SK-N-SH treated with all-trans-retinoic acid at 6 μM for 48 hours (cell line): ENCODE data around the gene CLHC1.

Experiments used
- ATAC-seq: fragments of 200-7000 bp; cut with Tn5 transposase; 3 replicates; pipeline ENCODE4 v1.9.1; 2020; ENCODE audit warnings: mild to moderate bottlenecking, moderate library complexity
- ARNTL ChIP-seq: fragments of 450-650 bp; formaldehyde crosslinking; IDR thresholded peaks from 2 replicates; pipeline ENCODE4 v1.5.0; 2020; ENCODE audit warnings: low read depth, mild to moderate bottlenecking, moderate library complexity, borderline replicate concordance
- BACH2 ChIP-seq: fragments of 250-450 bp; sonication (Bioruptor Pico); IDR thresholded peaks from 2 replicates; pipeline ENCODE4 v1.9.0; 2021; ENCODE audit warnings: mild to moderate bottlenecking, borderline replicate concordance
- CSDC2 ChIP-seq: fragments of 250-450 bp; sonication (Bioruptor Pico); IDR thresholded peaks from 2 replicates; pipeline ENCODE4 v1.5.0; 2020; ENCODE audit warnings: mild to moderate bottlenecking, moderate library complexity
- CSRNP3 ChIP-seq: fragments of 250-450 bp; sonication (Bioruptor Pico); IDR thresholded peaks from 2 replicates; pipeline ENCODE4 v1.5.1; 2021; ENCODE audit warnings: mild to moderate bottlenecking, moderate library complexity
- GLIS3 ChIP-seq: fragments of 250-450 bp; sonication (Bioruptor Pico); IDR thresholded peaks from 2 replicates; pipeline ENCODE4 v1.5.0; 2020; ENCODE audit warnings: mild to moderate bottlenecking, moderate library complexity
- ISL1 ChIP-seq: fragments of 250-450 bp; sonication (Bioruptor Pico); IDR thresholded peaks from 2 replicates; pipeline ENCODE4 v2.1.2; 2022; ENCODE audit warnings: mild to moderate bottlenecking, moderate library complexity
- OSR1 ChIP-seq: fragments of 250-450 bp; sonication (Bioruptor Pico); IDR thresholded peaks from 2 replicates; pipeline ENCODE4 v1.8.0; 2022; ENCODE audit warnings: moderate library complexity, mild to moderate bottlenecking, inconsistent platforms
- POU6F1 ChIP-seq: fragments of 250-450 bp; sonication (Bioruptor Pico); IDR thresholded peaks from 2 replicates; pipeline ENCODE4 v1.8.0; 2021; ENCODE audit warnings: low read depth, mild to moderate bottlenecking, moderate library complexity, borderline replicate concordance
- RARB ChIP-seq: fragments of 250-450 bp; sonication (Bioruptor Pico); IDR thresholded peaks from 2 replicates; pipeline ENCODE4 v1.8.0; 2021; ENCODE audit warnings: mild to moderate bottlenecking, moderate library complexity
- SNAI2 ChIP-seq: fragments of 250-450 bp; sonication (Bioruptor Pico); IDR thresholded peaks from 2 replicates; pipeline ENCODE4 v1.5.0; 2020; ENCODE audit warnings: mild to moderate bottlenecking, moderate library complexity
- TCF4 ChIP-seq: fragments of 250-450 bp; sonication (Bioruptor Pico); IDR thresholded peaks from 2 replicates; pipeline ENCODE4 v1.8.0; 2021; ENCODE audit warnings: mild to moderate bottlenecking, moderate library complexity, borderline replicate concordance
- TOX ChIP-seq: fragments of 250-450 bp; sonication (Bioruptor Pico); IDR thresholded peaks from 2 replicates; pipeline ENCODE4 v1.8.0; 2021; ENCODE audit warnings: mild to moderate bottlenecking, moderate library complexity, borderline replicate concordance
- ZC3H10 ChIP-seq: fragments of 250-450 bp; sonication (Bioruptor Pico); IDR thresholded peaks from 2 replicates; pipeline ENCODE4 v1.5.1; 2021; ENCODE audit warnings: mild to moderate bottlenecking, moderate library complexity
- ZFP30 ChIP-seq: fragments of 450-650 bp; formaldehyde crosslinking; IDR thresholded peaks from 2 replicates; pipeline ENCODE4 v1.5.0; 2022; ENCODE audit warnings: mild to moderate bottlenecking, moderate library complexity
- ZNF565 ChIP-seq: fragments of 450-650 bp; formaldehyde crosslinking; conservative IDR thresholded peaks from 2 replicates; pipeline ENCODE4 v1.5.0; 2020; ENCODE audit warnings: low read depth, mild to moderate bottlenecking, moderate library complexity
- ZNF70 ChIP-seq: fragments of 450-650 bp; formaldehyde crosslinking; IDR thresholded peaks from 2 replicates; pipeline ENCODE4 v1.5.0; 2020; ENCODE audit warnings: mild to moderate bottlenecking, moderate library complexity
- ZNF8 ChIP-seq: fragments of 450-650 bp; formaldehyde crosslinking; IDR thresholded peaks from 2 replicates; pipeline ENCODE4 v1.5.0; 2020; ENCODE audit warnings: mild to moderate bottlenecking, moderate library complexity
- TF ChIP-seq, protein P1 (sequence below): fragments of 250-450 bp; sonication (Bioruptor Pico); IDR thresholded peaks from 2 replicates; pipeline ENCODE4 v1.8.0; 2020; ENCODE audit warnings: mild to moderate bottlenecking, moderate library complexity, borderline replicate concordance
- TF ChIP-seq, protein P2 (sequence below): fragments of 250-450 bp; sonication (Bioruptor Pico); IDR thresholded peaks from 2 replicates; pipeline ENCODE4 v1.5.0; 2020; ENCODE audit warnings: mild to moderate bottlenecking, moderate library complexity
- TF ChIP-seq, protein P3 (sequence below): fragments of 250-450 bp; sonication (Bioruptor Pico); IDR thresholded peaks from 2 replicates; pipeline ENCODE4 v1.5.1; 2020; ENCODE audit warnings: low read depth, mild to moderate bottlenecking, moderate library complexity

The CLHC1 gene

DNA sequence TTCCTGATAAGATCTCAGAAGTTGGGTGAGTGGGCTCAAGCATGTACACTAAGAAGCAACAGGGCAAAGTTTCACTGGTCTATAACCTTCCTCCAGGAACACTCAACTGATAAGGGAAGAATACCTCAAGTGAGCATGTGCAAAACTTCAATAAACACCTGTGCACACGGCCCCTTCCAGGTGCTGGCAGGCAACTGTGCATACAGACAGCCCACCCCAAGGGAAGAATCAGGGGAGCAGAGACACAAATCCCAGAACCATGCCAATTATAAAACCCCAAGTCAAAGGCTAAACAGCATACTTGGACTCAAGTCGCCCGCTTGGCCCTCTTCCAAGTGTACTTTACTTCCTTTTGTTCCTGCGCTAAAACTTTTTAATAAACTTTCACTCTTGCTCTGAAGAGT is 96.0 kb downstream of the CLHC1 start:
- TF ChIP-seq OSR1 = no peak
- TF ChIP-seq ARNTL (CRISPR knock-in tag) = no peak
- TF ChIP-seq SNAI2 (CRISPR knock-in tag) = no peak
- TF ChIP-seq TCF4 (CRISPR knock-in tag) = no peak
- no peak for TF ChIP-seq ZNF8
- TF ChIP-seq RARB = no peak
- no peak for TF ChIP-seq BACH2 (CRISPR knock-in tag)
- TF ChIP-seq, protein P1, sequence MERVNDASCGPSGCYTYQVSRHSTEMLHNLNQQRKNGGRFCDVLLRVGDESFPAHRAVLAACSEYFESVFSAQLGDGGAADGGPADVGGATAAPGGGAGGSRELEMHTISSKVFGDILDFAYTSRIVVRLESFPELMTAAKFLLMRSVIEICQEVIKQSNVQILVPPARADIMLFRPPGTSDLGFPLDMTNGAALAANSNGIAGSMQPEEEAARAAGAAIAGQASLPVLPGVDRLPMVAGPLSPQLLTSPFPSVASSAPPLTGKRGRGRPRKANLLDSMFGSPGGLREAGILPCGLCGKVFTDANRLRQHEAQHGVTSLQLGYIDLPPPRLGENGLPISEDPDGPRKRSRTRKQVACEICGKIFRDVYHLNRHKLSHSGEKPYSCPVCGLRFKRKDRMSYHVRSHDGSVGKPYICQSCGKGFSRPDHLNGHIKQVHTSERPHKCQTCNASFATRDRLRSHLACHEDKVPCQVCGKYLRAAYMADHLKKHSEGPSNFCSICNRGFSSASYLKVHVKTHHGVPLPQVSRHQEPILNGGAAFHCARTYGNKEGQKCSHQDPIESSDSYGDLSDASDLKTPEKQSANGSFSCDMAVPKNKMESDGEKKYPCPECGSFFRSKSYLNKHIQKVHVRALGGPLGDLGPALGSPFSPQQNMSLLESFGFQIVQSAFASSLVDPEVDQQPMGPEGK (CRISPR knock-in tag) = no peak
- TF ChIP-seq, protein P2, sequence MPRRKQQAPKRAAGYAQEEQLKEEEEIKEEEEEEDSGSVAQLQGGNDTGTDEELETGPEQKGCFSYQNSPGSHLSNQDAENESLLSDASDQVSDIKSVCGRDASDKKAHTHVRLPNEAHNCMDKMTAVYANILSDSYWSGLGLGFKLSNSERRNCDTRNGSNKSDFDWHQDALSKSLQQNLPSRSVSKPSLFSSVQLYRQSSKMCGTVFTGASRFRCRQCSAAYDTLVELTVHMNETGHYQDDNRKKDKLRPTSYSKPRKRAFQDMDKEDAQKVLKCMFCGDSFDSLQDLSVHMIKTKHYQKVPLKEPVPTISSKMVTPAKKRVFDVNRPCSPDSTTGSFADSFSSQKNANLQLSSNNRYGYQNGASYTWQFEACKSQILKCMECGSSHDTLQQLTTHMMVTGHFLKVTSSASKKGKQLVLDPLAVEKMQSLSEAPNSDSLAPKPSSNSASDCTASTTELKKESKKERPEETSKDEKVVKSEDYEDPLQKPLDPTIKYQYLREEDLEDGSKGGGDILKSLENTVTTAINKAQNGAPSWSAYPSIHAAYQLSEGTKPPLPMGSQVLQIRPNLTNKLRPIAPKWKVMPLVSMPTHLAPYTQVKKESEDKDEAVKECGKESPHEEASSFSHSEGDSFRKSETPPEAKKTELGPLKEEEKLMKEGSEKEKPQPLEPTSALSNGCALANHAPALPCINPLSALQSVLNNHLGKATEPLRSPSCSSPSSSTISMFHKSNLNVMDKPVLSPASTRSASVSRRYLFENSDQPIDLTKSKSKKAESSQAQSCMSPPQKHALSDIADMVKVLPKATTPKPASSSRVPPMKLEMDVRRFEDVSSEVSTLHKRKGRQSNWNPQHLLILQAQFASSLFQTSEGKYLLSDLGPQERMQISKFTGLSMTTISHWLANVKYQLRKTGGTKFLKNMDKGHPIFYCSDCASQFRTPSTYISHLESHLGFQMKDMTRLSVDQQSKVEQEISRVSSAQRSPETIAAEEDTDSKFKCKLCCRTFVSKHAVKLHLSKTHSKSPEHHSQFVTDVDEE (CRISPR knock-in tag) = no peak
- no peak for TF ChIP-seq CSRNP3 (CRISPR knock-in tag)
- no peak for TF ChIP-seq ZC3H10 (CRISPR knock-in tag)
- TF ChIP-seq ZNF565 (CRISPR knock-in tag) = no peak
- TF ChIP-seq POU6F1 (CRISPR knock-in tag) = no peak
- TF ChIP-seq ZNF70 (CRISPR knock-in tag) = no peak
- no peak for TF ChIP-seq TOX (CRISPR knock-in tag)
- TF ChIP-seq, protein P3, sequence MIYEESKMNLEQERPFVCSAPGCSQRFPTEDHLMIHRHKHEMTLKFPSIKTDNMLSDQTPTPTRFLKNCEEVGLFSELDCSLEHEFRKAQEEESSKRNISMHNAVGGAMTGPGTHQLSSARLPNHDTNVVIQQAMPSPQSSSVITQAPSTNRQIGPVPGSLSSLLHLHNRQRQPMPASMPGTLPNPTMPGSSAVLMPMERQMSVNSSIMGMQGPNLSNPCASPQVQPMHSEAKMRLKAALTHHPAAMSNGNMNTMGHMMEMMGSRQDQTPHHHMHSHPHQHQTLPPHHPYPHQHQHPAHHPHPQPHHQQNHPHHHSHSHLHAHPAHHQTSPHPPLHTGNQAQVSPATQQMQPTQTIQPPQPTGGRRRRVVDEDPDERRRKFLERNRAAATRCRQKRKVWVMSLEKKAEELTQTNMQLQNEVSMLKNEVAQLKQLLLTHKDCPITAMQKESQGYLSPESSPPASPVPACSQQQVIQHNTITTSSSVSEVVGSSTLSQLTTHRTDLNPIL (CRISPR knock-in tag) = no peak
- no peak for ATAC-seq

- no peak for ATAC-seq
- TF ChIP-seq CSDC2 (CRISPR knock-in tag) (no peak), ZFP30 (no peak), ZNF565 (CRISPR knock-in tag) (no peak), GLIS3 (no peak), ISL1 (CRISPR knock-in tag) (no peak), ZC3H10 (CRISPR knock-in tag) (no peak), SNAI2 (CRISPR knock-in tag) (no peak), BACH2 (CRISPR knock-in tag) (no peak)
Observed at GRCh38 chr2:55135491-55135890, 96.6 kb downstream of the CLHC1 start.

DNA sequence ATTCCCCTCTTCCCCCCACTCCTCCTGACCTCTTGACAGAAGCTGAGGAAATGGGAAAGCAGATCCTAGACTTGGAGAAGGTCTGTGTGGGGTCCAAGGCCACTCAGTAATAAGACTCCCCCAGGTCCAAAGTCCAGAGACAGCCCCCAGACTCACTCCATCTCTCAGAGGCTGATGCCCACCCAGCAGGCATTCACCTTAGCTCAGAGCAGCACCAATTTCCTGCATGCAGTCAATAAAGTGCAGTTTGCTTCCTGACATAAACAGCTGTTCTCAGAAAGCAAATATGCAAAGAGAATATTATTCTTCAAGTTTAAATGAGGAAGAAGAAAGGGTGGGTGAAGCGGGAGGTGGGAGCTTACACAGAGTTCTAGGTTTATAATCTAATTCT is 97.8 kb downstream of the CLHC1 start:
- ATAC-seq = no peak
- TF ChIP-seq TOX (CRISPR knock-in tag) (no peak), ZNF8 (no peak)
- TF ChIP-seq, protein P2 (CRISPR knock-in tag) = no peak
